Neuron (in vitro differentiated cells): ENCODE results near the gene RETREG3.
"Not testable (repeated sequence)": the region's sequence is repeated elsewhere in the genome, so short reads cannot be mapped to it uniquely, and the experiment has no call there.

Experiments used
- H2AFZ ChIP-seq: one replicate; pipeline ENCODE4 v1.6.1; 2013; ENCODE audit warnings: low read depth, mild to moderate bottlenecking, inconsistent platforms, low read length, moderate library complexity
- H3K27me3 ChIP-seq: one replicate; pipeline ENCODE4 v1.6.1; 2013; ENCODE audit warnings: low read length; ENCODE audit not compliant: insufficient read depth
- H3K36me3 ChIP-seq: one replicate; pipeline ENCODE4 v1.6.1; 2013; ENCODE audit warnings: low read length; ENCODE audit not compliant: insufficient read depth
- H3K4me1 ChIP-seq: one replicate; pipeline ENCODE4 v1.6.1; 2013; ENCODE audit warnings: low read length; ENCODE audit not compliant: insufficient read depth
- H3K4me3 ChIP-seq: 2 replicates; pipeline ENCODE4 v1.5.1; 2013; ENCODE audit warnings: mild to moderate bottlenecking, low read length, moderate library complexity
- H3K9me3 ChIP-seq: one replicate; pipeline ENCODE4 v1.6.1; 2013; ENCODE audit warnings: low read length

The RETREG3 gene

GRCh38 chr17:42548070-42548837 lies 60.9 kb downstream of the RETREG3 start:
- Histone ChIP-seq H3K9me3 (no peaks in the 10 kb centered on the region), H3K4me3 (no peak overlapping the region), H3K27me3 (no peaks in the 10 kb centered on the region), H3K4me1 (no peaks in the 10 kb centered on the region), H3K36me3 (peaks cover 11% of the 10 kb centered on the region), H2AFZ (no peak overlapping the region)

DNA sequence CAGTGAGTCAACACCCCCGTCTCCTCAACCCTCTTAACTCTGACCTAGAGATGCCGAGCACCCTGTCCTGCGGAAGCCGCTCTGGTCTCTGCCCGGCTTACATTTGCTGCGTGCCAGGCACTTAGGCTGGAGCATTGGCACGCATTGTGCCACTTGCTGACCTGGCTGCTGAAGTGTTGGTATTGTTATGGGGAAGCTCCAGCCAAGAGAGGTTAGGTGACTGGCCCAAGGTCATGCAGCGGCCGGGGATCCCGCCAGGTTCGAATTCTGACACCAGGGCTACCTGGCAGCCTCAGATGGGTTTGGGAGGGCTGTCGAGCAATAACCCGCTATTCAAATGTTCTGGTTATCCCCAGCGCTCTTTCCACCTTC lies 61.5 kb downstream of the RETREG3 start:
- Histone ChIP-seq H3K27me3 (no peaks in the 10 kb centered on the region), H2AFZ (no peak overlapping the region), H3K9me3 (no peaks in the 10 kb centered on the region), H3K4me3 (no peak overlapping the region), H3K4me1 (no peaks in the 10 kb centered on the region), H3K36me3 (peaks cover 11% of the 10 kb centered on the region)

DNA sequence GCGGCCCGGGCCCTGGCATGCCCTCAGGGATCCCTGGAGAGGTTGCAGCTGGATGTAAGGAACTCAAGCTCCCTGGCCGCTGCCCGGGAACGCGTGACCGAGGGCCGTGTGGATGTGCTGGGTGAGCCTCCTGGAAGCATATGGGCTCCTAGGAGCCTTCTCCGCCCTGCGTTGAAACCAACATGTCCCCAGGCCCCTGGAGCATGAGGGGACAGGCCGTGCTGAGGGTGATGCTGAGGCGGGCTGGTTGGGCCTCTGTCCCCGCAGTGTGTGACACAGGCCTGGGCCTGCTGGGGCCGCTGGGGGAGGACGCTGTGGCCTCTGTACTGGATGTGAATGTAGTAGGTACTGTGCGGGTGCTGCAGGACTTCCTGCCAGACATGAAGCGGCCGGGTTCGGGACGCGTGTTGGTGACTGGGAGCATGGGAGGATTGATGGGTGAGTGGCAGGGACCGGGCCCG lies 62.1 kb downstream of the RETREG3 start:
- no peaks in the 10 kb centered on the region for H3K27me3 ChIP-seq
- H3K9me3 ChIP-seq: no peaks in the 10 kb centered on the region
- H3K36me3 ChIP-seq: peaks cover 11% of the 10 kb centered on the region
- no peaks in the 10 kb centered on the region for H3K4me1 ChIP-seq
- no peak overlapping the region for H3K4me3 ChIP-seq
- H2AFZ ChIP-seq: no peak overlapping the region

GRCh38 chr17:42545755-42546505 lies 63.2 kb downstream of the RETREG3 start:
- H3K4me1 ChIP-seq, H2AFZ ChIP-seq, H3K9me3 ChIP-seq, H3K4me3 ChIP-seq, H3K27me3 ChIP-seq: not testable (repeated sequence)
- H3K36me3 ChIP-seq: peaks cover 12% of the 10 kb centered on the region

DNA sequence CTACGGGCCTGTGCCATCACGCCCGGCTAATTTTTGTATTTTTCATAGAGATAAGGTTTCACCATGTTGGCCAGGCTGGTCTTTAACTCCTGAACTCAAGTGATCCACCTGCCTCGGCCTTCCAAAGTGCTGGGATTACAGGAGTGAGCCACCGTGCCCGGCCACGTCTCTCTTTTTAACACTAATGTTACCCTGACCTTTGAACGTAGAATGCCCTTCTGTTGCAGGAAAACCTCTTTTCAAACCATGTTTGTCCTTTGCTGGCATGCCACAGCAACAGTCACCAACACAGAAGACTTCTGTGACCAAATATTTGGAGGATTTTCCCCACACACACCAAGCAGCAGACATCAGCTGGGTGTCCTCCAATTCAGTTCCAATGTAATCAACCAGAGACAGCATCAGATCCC lies 64.3 kb downstream of the RETREG3 start:
- Histone ChIP-seq H2AFZ (no peak overlapping the region), H3K9me3 (no peaks in the 10 kb centered on the region), H3K4me1 (no peaks in the 10 kb centered on the region), H3K4me3 (no peak overlapping the region), H3K36me3 (peaks cover 12% of the 10 kb centered on the region), H3K27me3 (no peaks in the 10 kb centered on the region)

GRCh38 chr17:42543190-42544079 lies 65.7 kb downstream of the RETREG3 start:
- no peaks in the 10 kb centered on the region for H3K27me3 ChIP-seq
- H2AFZ ChIP-seq: no peak overlapping the region
- H3K9me3 ChIP-seq: no peaks in the 10 kb centered on the region
- no peak overlapping the region for H3K4me3 ChIP-seq
- H3K36me3 ChIP-seq: peaks cover 19% of the 10 kb centered on the region
- no peaks in the 10 kb centered on the region for H3K4me1 ChIP-seq

- Histone ChIP-seq H3K9me3 (no peaks in the 10 kb centered on the region), H3K4me3 (no peak overlapping the region), H3K27me3 (no peaks in the 10 kb centered on the region), H2AFZ (no peak overlapping the region), H3K4me1 (peaks cover 9% of the 10 kb centered on the region), H3K36me3 (peaks cover 19% of the 10 kb centered on the region)
Measured at GRCh38 chr17:42541041-42541833, 67.9 kb downstream of the RETREG3 start.

GRCh38 chr17:42540558-42540957 lies 68.6 kb downstream of the RETREG3 start:
- not testable (repeated sequence) for H3K9me3 ChIP-seq, H2AFZ ChIP-seq, H3K27me3 ChIP-seq, H3K4me3 ChIP-seq
- Histone ChIP-seq H3K4me1 (peaks cover 12% of the 10 kb centered on the region), H3K36me3 (peaks cover 19% of the 10 kb centered on the region)

DNA sequence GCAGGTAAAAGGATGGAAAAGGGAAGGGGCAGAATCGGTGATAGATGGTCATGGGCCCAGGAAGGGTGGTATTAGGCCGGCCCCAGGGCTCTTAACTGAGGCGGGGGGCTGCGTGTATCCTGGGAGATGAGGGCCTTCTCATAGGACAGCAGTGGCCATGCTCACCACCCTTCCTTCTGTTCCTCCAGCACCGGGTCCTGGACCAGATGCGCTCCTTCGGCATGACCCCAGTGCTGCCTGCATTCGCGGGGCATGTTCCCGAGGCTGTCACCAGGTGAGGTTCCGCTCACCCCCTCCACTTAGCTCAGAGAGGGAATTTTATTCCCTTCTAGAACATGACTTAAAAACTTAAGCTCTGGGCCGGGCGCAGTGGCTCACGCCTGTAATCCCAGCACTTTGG lies 70.7 kb downstream of the RETREG3 start:
- Histone ChIP-seq H3K4me3 (no peak overlapping the region), H3K27me3 (no peaks in the 10 kb centered on the region), H3K9me3 (no peaks in the 10 kb centered on the region), H3K36me3 (peaks cover 15% of the 10 kb centered on the region), H3K4me1 (peaks cover 21% of the 10 kb centered on the region), H2AFZ (no peak overlapping the region)

- peaks cover 13% of the 10 kb centered on the region for H3K36me3 ChIP-seq
- H3K4me3 ChIP-seq: no peak overlapping the region
- H2AFZ ChIP-seq: no peak overlapping the region
Measured at GRCh38 chr17:42537826-42538451, 71.2 kb downstream of the RETREG3 start.

DNA sequence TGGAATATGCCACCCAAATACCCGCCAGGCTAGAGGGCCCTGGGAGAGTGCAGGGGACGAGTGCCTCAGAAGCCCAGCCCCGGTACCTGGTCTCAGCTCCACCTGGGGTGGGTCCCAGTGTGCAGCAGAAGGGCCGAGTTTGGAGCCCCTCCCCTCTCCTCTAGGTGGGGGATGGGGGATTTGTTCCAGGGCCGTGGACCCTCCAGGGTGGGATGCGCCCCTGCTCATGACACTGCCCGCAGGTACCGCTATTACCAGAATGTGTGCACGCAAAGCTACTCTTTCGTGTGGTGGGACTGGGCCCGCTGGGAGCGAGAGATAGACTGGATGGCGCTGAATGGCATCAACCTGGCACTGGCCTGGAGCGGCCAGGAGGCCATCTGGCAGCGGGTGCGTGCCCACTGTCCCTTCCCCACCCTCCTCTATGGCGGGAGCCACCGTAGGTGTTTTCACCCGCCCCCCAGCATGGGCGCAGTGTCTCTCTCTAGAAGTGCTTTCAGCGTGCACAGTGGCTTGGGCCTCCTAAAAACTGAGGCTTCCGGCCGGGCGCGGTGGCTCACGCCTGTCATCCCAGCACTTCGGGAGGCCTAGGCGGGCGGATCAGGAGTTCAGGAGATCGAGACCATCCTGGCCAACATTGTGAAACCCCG lies 71.9 kb downstream of the RETREG3 start:
- Histone ChIP-seq H3K36me3 (peaks cover 10% of the 10 kb centered on the region), H2AFZ (no peak overlapping the region), H3K4me1 (peaks cover 21% of the 10 kb centered on the region), H3K27me3 (no peaks in the 10 kb centered on the region), H3K9me3 (no peaks in the 10 kb centered on the region), H3K4me3 (peak overlapping the region; percentile 52)

More at GRCh38 chr17:42537826-42538451, 71.2 kb downstream of the RETREG3 start:
- Histone ChIP-seq H3K27me3 (no peaks in the 10 kb centered on the region), H3K4me1 (peaks cover 21% of the 10 kb centered on the region), H3K9me3 (no peaks in the 10 kb centered on the region)
